ENCODE results near the gene ASCC3.

ASCC3 gene

DNA sequence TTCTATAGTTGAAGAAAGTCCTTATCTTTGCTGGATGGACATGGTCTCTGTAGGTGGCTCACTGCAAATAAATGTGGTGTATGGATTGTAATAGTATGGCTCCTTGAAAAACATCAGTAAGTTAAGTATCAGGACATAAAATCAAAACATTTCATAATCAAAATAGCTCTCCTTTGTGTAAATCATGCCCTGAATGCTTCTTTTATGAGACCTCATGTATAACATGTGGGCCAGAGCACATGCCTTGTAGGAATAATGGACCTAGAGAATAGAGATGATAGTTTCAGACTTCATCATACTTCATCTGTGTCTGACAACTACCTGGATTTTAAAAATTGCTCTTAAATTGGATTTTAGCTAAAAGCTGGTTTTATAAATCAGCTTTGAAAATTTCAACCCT is 159.9 kb downstream of the ASCC3 start:
- no peak for DNase-seq

DNA sequence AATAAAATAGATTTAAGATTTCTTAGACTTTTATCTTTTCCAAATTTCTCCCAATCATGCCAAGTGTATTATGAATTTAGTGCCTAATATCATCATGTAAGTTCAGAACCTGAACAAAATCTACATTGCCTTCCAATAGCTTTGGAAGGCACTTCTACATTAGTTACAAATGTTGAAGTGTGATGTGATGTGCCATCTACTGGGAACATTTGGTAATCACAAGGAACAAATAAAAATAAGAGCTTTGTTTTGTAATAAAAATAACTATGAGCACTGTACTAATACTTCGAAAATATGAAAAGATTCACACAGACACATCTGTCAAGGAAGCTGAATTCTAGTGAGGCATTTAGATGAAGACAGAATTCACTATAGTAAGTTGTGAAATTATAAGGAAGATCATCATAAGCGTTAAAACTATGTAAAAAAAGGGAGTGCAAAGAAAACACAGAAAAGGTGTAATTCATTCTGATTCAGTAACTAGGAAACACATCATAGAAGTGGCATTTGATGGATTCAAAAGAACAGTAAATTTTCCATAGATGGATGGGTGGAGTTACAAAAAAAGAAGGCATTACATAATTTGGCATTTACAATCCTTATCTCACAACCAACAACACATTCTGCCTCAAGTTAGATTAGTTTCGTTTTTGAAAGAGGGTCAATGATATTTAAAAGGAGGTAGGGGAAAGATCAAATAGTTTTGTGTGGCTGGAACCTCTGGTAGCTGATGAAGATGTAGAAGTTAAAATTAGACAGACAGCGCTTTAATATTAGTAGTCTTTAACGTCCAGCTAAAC is 161.0 kb downstream of the ASCC3 start:
- DNase-seq, result no peak

DNA sequence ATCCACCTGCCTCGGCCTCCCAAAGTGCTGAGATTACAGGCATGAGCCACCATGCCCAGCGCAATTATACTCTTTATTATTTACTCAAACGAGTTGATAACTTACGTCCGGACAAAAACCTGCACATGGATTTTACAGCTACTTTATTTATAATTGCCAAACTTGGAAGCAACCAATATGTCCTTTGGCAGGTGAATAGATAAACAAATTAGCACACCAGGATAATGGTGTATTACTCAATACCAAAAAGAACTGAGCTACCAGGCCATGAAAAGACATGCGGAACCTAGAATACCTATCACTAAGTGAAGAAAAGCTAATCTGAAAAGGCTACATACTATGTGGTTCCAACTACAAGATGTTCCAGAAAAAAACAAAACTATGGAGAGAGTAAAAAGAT is 168.1 kb downstream of the ASCC3 start:
- no peak for DNase-seq

DNA sequence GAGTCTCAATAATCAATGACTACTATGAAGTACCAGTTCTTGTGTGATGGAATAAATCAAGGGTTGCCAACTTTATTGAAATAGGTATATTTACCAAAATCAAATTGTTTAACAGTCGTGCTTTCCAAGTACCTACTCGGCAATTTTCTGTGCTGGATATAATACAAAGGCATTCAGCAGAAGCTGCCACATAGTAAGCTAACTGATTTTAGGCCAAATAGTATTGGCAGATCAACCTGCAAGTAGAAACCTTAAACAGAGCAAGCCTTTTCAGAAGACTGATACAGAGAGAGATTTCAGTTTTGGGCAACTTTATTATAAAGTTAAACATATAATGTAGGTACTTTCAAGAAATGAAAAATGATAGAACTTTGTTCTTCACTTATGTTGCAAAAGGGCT is 174.6 kb downstream of the ASCC3 start:
- DNase-seq, result no peak

DNA sequence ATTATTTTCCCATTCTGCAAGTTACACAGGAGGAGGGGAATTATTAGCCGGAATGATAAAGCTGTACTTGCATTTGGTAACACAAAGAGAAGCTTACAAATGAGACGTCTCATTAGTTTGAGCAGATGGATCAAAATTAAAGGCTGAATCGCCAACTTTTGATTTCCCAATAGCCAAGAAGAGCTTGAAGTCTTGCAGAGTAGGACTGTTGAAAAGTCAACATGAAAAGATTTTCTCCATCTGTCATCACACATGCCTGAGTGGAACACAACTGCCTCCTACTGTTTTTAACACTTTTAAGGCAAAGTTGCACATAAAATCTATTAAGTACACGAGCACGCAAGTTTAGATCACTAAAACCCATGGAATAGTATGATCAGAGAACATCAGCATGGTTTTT is 176.2 kb downstream of the ASCC3 start:
- no peak for DNase-seq

DNA sequence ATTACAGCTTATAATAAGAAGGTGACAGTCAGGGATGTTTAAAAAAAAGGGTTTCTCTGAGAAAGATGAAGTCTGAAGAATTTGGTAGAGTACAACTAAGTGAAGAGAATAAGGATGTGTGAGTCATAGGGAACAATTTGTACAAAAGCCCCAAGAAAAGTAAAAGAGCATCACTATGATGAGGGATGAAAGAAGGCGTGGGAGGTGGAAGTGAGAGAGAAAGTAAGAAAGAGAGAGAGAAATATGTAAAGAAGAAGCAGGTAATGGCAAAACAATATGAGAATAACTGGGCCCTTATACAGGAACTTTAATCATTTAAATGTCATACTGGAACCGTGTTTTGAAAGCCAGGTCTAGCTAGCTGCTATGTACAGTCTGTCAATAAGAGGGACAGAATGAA is 179.4 kb downstream of the ASCC3 start:
- no peak for DNase-seq

DNA sequence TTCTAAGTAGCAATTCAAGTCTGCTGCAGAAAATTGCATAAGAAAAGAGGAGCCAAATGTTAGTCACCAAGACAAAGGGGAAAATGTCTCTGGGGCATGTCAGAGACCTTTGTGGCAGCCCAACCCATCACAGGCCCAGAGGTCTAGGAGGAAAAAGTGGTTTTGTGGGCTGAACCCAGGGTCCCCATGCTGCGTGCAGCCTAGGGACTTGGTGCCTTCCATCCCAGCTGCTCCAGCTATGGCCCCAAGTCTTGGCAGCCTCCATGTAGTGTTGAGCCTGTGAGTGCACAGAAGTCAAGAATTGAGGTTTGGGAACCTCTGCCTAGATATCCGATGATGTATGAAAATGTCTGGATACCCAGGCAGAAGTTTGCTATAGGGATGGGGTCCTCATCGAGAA is 181.1 kb downstream of the ASCC3 start:
- DNase-seq, result no peak

DNA sequence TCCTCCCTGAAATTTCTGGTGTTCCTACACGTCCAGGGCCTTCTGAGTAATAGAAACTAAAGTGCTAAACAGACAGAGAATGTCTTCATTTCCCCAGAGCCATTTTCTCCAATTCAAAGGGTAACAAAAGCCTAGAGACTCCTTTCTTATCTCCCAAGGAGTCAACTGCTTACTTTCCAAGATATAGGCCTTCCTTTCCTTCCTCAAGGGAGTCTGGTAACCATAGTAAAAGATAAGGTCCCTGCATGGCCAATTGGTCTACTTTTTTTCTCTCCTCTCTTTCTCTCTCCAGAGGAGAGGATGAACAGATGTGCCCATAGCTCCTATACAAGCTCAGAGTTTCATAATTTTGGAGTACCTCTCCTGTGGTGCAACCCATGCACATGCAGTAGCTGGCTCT is 185.7 kb downstream of the ASCC3 start:
- no peak for DNase-seq

DNA sequence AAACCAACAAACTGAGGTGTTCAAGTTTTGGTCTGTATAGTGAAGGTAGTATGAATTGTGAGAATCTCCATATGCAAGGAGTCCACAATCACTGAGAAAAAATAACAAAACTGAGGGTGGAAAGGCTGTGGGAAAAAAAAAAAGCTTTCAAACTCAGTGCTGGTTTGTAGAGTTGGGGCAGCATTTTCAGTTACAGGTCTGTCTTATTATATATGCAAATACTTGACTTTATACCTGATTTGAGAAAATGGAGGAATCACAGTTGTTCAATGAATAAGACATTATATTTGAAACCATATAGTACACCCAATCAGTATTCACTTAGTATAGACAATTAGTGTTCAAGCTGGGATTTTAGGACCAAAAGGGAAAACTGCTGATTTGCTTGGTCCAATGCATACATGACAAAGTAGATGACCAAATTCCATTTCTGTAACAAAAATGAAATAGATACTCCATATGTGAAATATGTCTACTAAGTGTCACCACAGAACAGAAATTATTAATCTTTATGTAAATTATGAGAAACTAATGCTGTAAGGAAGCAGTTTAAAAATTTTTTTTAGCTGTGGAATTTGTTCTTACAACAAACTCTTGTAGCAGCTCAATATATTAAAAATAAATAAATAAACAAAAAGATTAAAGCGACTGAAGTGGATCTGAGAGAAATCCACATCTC is 187.7 kb downstream of the ASCC3 start:
- DNase-seq, result no peak

DNA sequence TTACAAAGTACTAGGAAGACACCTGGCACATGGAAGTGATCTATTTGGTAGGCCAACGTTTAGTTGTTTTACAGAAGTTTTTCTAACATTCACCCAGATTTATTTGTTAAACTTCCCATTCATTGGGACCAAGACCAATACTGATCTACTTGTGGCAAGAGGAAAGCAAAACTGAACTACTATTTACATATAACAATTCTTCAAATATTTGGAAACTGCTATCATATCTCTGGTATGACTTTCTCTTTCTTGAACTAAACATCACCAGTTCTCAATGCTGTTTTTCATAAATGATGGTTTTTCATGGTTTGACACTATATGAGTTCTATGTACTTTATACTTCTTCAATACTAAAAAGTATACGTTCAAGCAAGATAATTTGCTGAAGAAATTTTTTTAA is 189.2 kb downstream of the ASCC3 start:
- no peak for DNase-seq

DNA sequence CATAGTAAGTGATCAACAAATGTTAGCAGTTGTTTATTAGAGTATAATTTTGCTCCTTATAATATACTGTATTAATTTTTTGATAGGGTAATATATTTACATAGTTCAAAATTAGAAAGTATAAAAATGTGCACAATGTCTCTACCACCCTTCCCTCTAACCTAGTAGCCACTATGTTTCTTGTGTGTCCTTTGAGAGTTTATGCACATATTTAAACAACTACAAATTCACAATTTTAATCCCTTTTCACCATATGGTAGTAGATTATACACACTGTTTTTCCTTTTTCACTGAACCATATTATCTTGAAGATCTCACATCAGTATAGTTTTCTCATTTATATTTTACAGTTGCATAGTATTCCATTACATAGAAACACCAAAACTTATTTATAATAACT is 194.9 kb downstream of the ASCC3 start:
- no peak for DNase-seq

DNA sequence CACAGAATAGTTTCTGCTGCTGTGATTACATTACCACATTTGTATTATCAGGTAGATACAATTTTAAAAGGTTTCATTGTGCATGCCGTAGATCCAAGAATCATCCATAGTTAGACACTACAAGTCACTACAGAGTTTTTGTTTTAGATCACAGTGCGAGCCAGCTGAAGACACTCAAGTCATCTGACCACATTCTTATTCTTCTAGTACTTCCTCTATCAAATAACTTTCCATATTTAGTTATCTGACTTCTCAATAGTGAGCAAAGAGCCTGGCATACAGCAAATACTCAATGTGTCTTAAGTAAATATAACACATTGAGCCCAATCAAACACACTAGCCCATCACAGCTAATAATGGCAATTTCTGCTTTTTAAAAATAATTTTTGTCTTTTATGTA is 195.4 kb downstream of the ASCC3 start:
- no peak for DNase-seq

DNA sequence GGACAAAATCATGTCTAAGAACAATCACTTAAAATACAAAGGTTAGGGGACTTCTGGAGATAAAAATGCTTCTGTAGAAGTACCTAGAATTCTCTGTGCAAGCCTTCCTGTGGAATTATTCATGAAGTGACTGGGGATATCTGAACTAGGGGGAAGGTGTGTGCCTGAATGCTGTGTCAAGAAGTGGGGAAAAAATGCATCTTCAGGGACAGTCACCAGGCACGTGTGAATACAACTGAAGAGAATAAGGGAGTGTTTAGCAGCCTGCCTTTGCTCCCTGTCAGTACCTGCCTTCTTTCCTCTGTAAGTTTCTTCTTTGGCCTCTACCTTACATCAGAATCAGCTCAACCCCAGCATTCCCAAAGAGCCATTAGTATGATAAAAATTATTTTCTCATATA is 201.0 kb downstream of the ASCC3 start:
- no peak for DNase-seq

DNA sequence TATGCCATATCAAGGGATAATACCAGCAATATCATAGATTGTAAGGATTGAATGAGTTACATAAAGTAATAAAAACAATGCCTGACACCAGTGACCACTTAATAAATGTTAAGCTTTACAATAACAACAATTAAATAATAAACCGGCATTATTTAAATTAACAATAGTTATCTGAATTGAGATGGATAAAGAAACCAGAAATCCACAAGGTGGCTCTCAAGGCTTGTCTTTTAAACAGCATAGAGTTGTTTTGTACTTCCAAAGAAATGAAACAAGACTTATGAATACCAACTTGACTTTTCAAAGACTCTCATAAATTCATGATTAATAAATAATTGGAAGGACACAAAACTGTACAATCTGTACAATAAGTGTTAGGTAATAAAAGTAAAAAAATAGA is 203.1 kb downstream of the ASCC3 start:
- DNase-seq, result no peak

DNA sequence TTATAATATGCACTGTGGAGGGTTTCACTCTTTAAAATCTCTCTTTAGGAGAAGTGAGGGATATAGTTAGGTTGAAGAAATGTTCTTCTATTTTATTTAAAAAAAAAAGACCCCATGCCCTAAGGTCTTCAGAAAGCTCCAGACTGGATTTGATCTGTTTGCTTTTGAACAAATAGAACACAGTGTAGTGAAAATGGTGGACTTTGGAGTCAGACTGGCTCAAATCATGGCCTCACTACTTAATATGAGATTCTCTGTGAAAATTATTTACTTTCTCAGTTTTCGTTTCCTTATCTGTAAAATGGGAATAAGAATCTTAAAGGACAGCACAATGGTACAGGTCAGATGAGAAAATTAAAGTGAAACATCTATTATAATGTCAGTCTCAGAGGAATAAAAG is 203.9 kb downstream of the ASCC3 start:
- DNase-seq, result no peak

DNA sequence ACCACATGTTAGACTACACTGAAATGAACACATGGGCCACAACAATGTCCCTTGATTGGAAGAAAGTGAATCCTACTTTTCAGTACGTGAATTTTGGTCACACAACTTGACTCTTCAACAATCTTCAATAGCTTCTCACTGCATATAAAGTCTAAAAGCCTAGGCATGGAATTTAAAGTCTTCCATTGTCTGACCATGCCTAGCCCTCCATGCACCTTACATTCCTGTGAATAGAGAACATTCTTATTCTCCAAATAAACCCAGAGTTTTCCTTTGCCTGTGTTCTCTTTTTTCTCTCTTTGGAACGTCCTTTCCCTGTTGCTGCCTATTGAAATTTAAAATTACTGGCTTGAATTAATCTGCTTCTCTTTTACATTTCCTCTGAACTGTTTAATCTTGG is 207.5 kb downstream of the ASCC3 start:
- DNase-seq, result no peak

DNA sequence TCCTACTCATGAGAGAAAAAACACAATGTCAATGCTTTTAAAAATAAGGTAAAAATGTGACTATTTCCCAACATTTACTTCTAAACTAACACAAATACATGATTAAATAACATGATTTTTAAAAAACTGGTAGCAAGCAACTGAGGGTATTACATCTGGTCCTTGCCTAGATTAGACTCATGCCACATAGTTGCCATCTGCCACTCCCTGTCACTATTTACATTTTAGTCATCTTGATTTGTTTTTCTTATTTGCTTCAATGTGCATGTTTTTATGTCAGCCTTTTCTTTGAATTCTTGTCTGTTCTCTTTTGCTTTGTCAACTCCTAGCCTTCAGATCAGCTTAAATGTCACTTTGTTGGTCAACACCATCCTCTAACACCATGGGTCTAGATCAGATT is 209.4 kb downstream of the ASCC3 start:
- DNase-seq, result no peak

DNA sequence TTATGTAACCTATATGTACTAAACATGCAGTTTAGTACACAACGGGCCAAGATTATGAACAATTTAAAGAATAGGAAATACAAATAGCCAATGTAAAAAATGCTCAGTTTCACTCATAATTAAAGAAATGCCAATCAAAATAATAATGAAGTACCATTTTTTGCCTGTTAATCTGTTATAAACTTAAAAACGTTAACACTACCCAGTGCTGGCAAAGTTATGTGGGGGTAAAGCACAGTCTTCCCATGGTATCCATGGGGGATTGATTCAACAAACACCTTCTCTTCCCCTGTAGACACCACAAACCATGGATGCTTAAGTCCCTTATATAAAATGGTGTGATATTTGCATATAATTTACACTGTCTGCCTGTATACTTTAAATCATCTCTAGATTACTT is 211.1 kb downstream of the ASCC3 start:
- DNase-seq, result no peak

DNA sequence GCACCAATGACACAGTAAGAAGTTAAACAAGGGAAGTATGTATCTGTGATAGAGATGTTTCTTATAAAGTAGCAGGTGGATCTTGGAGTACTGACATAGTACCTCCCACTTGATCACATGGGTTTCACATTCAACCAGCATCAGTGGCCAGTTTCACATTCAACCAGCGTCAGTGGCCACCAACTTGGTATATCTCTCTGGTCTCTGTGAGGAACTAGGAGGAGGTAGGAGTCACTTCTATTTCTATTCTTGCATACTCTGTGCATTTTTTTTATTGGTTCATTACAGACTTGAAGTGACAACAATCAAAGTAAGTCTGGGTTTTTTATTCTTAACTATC is 216.1 kb downstream of the ASCC3 start:
- no peak for DNase-seq

DNA sequence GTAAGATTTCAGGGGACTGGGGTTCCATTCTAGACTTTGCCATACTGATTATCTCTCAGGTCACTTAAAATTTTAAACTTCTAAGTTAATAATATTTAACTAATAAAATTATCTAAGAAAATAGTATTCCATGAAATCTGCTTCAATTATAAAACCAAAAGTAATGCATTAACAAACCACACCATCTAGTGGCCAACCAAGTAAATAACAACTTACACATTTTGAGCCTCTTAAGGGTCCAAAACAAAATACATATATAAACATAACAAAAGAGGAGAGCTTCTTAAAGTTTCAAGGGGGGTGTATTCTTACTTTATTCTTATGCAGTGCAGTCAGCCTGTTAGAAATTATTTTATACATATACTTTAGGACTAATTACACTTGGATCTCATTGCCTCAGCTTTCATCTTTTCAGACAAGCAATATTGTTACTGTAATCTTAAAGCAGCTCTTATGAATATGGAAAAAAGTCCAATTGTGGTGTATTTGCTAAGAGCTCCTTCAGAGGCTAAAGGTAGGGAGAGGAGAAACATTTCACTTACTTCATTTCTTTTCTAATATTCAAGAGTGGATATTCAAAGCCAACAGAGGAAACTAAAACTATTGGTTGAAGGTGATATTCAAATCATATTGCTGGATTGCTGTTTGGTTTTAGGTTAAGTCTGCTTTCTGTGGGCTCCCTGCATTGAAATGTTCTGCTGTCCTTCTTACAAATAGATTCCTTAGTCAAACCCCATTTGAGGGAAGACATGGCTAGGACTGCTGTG is 216.7 kb downstream of the ASCC3 start:
- DNase-seq, result no peak

DNA sequence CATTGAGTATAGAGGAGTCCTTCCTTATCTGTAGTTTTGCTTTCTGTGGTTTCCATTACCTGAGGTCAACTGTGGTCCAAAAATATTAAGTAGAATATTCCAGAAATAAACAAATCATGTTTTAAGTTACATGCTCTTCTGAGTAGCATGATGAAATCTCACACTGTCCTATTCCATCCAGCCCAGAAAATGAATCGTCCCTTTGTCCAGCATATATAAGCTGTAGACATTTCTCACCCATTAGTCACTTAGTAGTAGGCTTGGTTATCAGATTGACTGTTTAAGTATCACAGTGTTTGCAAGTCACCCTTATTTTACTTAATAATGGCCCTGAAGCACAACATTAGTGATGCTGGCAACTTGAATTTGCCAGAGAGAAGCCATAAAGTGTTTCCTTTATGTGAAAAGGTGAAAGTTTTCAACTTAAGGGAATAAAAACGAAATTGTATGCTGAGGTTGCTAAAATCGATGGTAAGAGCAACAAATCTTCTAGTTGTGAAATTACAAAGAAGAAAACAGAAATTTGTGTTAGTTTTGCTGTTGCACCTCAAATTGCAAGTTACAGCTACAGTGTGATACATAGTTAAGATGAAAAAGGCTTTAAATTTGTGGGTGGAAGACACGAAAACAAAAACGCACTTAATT is 217.8 kb downstream of the ASCC3 start:
- DNase-seq, result no peak

DNA sequence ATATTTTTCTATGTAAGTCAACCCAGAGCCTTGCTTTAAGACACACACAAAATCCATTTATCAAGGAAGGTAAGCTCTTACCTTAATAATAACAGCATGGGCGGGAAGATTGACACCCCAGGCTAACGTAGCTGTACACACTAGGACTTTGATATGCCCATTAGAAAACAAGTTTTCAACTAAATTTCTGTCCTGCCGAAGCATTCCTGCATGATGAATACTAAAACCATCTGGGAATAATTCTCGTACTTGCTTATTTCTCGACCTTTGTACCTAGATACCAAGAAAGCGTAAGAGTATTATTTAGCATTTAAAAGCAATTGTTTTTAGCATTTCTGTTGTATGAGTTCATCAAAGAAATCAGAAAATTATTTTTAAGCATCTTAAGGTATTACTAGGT is 218.9 kb downstream of the ASCC3 start:
- no peak for DNase-seq

DNA sequence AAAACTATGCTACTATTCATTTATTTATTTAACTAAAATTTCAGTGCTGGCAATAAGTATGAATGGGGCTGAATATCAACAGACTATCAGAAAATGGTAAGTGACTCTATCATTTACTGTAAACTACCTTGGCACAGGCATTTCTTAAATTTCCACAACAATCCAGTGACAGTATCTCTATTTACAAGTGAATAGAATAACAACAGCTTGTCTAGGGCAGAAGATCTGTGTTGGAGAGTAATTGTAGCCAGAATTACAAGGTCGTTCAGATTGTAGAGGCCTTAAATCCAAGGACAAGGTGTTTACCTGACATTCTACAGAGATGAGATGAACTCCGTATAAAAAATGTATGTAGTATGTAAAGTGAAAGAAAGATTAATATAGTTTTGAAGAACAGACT is 222.6 kb downstream of the ASCC3 start:
- DNase-seq, result no peak

All from CD4-positive, alpha-beta T cell treated with Interleukin-17A for 4 hours (primary cell).